HL-60 (cell line): ENCODE measurements around the gene XPC.

Experiments
- DNase-seq, 2 experiments: peaks; one replicate each; pipeline ENCODE4 v3.0.0-alpha.2; 2010 to 2020; ENCODE audit warnings: low read depth in 1 of 2, low spot score in 1 of 2
- H3K27ac ChIP-seq: fragments of 250-450 bp; sonication (Bioruptor Pico); replicated peaks from 2 replicates; pipeline ENCODE4 v1.5.1; 2020; ENCODE audit warnings: mild to moderate bottlenecking, moderate library complexity
- H3K27me3 ChIP-seq: fragments of 250-450 bp; sonication (Bioruptor Pico); 2 replicates; pipeline ENCODE4 v1.5.1; 2021; ENCODE audit warnings: mild to moderate bottlenecking, moderate library complexity; ENCODE audit not compliant: insufficient read depth, poor library complexity, severe bottlenecking
- H3K4me3 ChIP-seq: replicated peaks from 2 replicates; pipeline ENCODE4 v1.5.1; 2011; ENCODE audit warnings: mild to moderate bottlenecking, control low read depth, low read length; ENCODE audit not compliant: insufficient read depth
- CTCF ChIP-seq: IDR thresholded peaks from one replicate; pipeline ENCODE4 v1.5.1; 2011; ENCODE audit warnings: low read length, control low read depth, inconsistent platforms; ENCODE audit not compliant: insufficient read depth
- GABPA ChIP-seq: IDR thresholded peaks from 2 replicates; pipeline ENCODE4 v1.6.1; 2012; ENCODE audit warnings: low read depth
- POLR2AphosphoS5 ChIP-seq: IDR thresholded peaks from 2 replicates; pipeline ENCODE4 v1.6.1; 2012; ENCODE audit warnings: low read depth
- REST ChIP-seq: IDR thresholded peaks from 2 replicates; pipeline ENCODE4 v1.6.1; 2012; ENCODE audit warnings: low read depth; ENCODE audit not compliant: insufficient replicate concordance
- SPI1 ChIP-seq: IDR thresholded peaks from 2 replicates; pipeline ENCODE4 v1.6.1; 2012; ENCODE audit warnings: low read depth, mild to moderate bottlenecking, borderline replicate concordance

XPC gene

GRCh38 chr3:14150078-14150477 is 28.3 kb downstream of the XPC start:
- H3K27me3 ChIP-seq: no peaks in the 10 kb centered on the region
- no peak overlapping the region for H3K27ac ChIP-seq
- TF ChIP-seq POLR2AphosphoS5 (no peak), GABPA (no peak), REST (no peak), SPI1 (no peak), CTCF (no peak)
- no peak for DNase-seq
- H3K4me3 ChIP-seq: no peak overlapping the region

- no peak overlapping the region for H3K27ac ChIP-seq
Observed at GRCh38 chr3:14148041-14148985, 30.1 kb downstream of the XPC start.

More at GRCh38 chr3:14148041-14148985, 30.1 kb downstream of the XPC start:
- no peaks in the 10 kb centered on the region for H3K27me3 ChIP-seq
- no peak for TF ChIP-seq REST
- no peak for TF ChIP-seq GABPA
- TF ChIP-seq POLR2AphosphoS5: no peak
- TF ChIP-seq SPI1: no peak
- TF ChIP-seq CTCF: no peak
- H3K4me3 ChIP-seq: no peak overlapping the region
- no peak for DNase-seq
